ENCODE data around the gene ZDHHC15. TPM values are rescaled to one million over a fixed set of nuclear protein-coding genes. Genes with fewer than 3 reads are reported as not detected.
"Not testable (repeated sequence)": the region's sequence is repeated elsewhere in the genome, so short reads cannot be mapped to it uniquely, and the experiment has no call there.

The ZDHHC15 gene
- total RNA-seq, 2 donors from 2014 or later: 2.0 to 2.2 TPM

DNA sequence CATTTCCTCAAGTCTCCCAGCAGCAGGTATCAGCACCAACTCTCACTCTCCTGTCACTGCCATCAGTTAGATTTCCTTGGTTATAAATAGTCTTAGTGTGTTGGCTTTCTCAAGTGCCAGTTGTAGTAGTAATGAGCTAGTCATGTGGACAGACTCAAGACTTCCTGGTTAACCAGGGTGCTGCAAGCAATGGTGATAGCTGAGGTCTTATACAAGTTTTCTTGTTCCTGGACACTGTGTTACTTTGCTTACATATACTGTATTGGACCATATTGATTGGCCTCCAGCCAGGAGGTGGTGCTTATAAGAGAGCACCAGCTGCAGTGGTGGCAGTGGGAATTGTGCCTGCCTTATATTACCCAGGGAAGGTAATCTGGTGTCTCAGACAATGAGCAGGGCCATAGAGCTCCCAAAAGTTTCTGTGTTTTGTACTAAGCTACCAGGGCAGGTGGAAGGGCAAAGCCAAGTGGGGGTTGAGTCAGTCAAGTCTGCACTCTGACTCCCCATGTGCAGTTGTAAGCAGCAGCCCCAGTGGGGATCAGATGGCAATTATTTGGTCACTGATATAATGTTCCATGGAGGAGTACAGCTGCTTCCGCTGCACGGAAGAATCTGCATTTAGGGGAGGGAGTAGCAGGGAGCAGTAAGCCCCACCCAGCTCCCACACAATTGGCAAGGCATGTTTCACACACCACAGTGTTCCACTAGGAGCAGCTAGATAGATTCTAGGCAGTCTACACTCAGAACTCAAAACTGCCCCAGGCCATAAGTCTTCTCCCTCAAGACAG, 24.1 kb upstream of the ZDHHC15 start:
- H3K4me1 Mint-ChIP-seq: no peaks in the 10 kb centered on the region
- WGBS, 2 experiments (ENCODE audit: insufficient coverage in 1 of 2, insufficient read length in 1 of 2): 93% methylated on average over 2 of the region's 2 CpGs; no CpG with 5 or more reads in 1 of the 2 experiments
- no peak overlapping the region for H3K27ac Mint-ChIP-seq

DNA sequence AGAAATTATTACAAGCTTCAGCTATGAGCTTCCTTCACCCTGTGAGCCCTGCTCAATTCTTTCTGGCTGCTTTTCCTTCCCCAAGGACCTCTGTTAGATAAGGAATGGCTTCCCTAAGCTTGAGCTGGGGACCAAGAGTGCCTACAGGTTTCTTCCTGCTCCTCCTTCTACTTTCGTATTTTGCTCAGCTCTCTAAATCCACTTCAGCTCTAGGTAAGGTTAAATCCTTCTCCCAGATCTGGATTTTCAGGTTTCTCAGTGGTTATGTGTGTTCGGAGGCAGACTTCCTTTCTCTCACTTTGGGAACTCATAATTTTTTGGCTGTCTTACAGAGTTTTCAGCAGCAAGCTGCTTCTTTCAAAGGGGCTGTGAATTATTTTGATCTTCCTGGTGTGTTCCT, 21.9 kb upstream of the ZDHHC15 start:
- no peaks in the 10 kb centered on the region for H3K27me3 Mint-ChIP-seq (ENCODE audit: insufficient read depth)
- no peak overlapping the region for H3K4me3 Mint-ChIP-seq

More for the DNA sequence above, 24.1 kb upstream of the ZDHHC15 start:
- no peak for DNase-seq
- Histone ChIP-seq H3K4me1 (ENCODE audit: control insufficient read depth, insufficient read depth, low read length) (no peaks in the 10 kb centered on the region), H3K36me3 (ENCODE audit: control insufficient read depth, insufficient read depth, low read length) (no peaks in the 10 kb centered on the region), H3K4me3 (ENCODE audit: low read length) (no peak overlapping the region), H3K27ac (ENCODE audit: low read depth, low read length) (no peak overlapping the region), H3K27me3 (ENCODE audit: control insufficient read depth, insufficient read depth, low read length, poor library complexity, severe bottlenecking) (no peaks in the 10 kb centered on the region), H3K9ac (ENCODE audit: extremely low read depth, low read length, poor library complexity, severe bottlenecking) (no peak overlapping the region), H3K9me3 (ENCODE audit: control insufficient read depth, low read length) (no peaks in the 10 kb centered on the region)
- TF ChIP-seq, protein P1, sequence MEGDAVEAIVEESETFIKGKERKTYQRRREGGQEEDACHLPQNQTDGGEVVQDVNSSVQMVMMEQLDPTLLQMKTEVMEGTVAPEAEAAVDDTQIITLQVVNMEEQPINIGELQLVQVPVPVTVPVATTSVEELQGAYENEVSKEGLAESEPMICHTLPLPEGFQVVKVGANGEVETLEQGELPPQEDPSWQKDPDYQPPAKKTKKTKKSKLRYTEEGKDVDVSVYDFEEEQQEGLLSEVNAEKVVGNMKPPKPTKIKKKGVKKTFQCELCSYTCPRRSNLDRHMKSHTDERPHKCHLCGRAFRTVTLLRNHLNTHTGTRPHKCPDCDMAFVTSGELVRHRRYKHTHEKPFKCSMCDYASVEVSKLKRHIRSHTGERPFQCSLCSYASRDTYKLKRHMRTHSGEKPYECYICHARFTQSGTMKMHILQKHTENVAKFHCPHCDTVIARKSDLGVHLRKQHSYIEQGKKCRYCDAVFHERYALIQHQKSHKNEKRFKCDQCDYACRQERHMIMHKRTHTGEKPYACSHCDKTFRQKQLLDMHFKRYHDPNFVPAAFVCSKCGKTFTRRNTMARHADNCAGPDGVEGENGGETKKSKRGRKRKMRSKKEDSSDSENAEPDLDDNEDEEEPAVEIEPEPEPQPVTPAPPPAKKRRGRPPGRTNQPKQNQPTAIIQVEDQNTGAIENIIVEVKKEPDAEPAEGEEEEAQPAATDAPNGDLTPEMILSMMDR (conservative IDR thresholded peaks at IDR 0.05): no peak
- H3K4me3 Mint-ChIP-seq: no peak overlapping the region
- peaks cover 70% of the 10 kb centered on the region for H3K9me3 Mint-ChIP-seq
- no peaks in the 10 kb centered on the region for H3K27me3 Mint-ChIP-seq (ENCODE audit: insufficient read depth)
- no peaks in the 10 kb centered on the region for H3K36me3 Mint-ChIP-seq (ENCODE audit: low read depth)

DNA sequence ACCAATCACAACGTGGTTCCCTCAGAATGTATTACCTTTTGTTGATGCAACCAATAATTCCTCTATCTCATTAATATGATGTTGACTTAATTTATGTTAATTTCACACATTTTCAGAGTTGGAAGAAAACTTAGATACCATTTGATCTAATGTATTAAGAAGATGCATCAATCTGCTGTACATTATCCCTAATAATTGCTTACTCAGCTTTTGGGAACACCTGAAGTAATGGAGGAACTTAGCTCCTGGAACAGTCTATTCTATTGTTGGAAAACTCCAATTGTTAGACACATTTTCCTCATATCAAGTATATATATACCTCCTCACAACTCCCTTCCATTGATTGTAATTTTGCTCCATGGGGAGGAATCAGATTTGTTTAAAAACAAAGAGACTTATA, 38.9 kb downstream of the ZDHHC15 start:
- Mint-ChIP-seq H3K9me3 (peaks cover 58% of the 10 kb centered on the region), H3K27me3 (ENCODE audit: insufficient read depth) (no peaks in the 10 kb centered on the region), H3K27ac (no peak overlapping the region), H3K4me1 (no peaks in the 10 kb centered on the region), H3K36me3 (ENCODE audit: low read depth) (no peaks in the 10 kb centered on the region), H3K4me3 (no peak overlapping the region)
- no peak for DNase-seq
- Histone ChIP-seq H3K27me3 (ENCODE audit: control insufficient read depth, insufficient read depth, low read length, poor library complexity, severe bottlenecking) (no peaks in the 10 kb centered on the region), H3K36me3 (ENCODE audit: control insufficient read depth, insufficient read depth, low read length) (no peaks in the 10 kb centered on the region), H3K4me1 (ENCODE audit: control insufficient read depth, insufficient read depth, low read length) (no peaks in the 10 kb centered on the region), H3K27ac (ENCODE audit: low read depth, low read length) (no peak overlapping the region), H3K9ac (ENCODE audit: extremely low read depth, low read length, poor library complexity, severe bottlenecking) (no peak overlapping the region), H3K4me3 (ENCODE audit: low read length) (no peak overlapping the region), H3K9me3 (ENCODE audit: control insufficient read depth, low read length) (no peaks in the 10 kb centered on the region)
- no CpG with 5 or more reads among the region's 1 CpG for WGBS, 2 experiments (ENCODE audit: insufficient coverage in 1 of 2, insufficient read length in 1 of 2)
- TF ChIP-seq, protein P1 (conservative IDR thresholded peaks at IDR 0.05): no peak

More for the DNA sequence above, 21.9 kb upstream of the ZDHHC15 start:
- no peak overlapping the region for H3K27ac Mint-ChIP-seq
- H3K9me3 ChIP-seq (ENCODE audit: control insufficient read depth, low read length): no peaks in the 10 kb centered on the region
- no peaks in the 10 kb centered on the region for H3K27me3 ChIP-seq (ENCODE audit: control insufficient read depth, insufficient read depth, low read length, poor library complexity, severe bottlenecking)
- H3K4me1 ChIP-seq (ENCODE audit: control insufficient read depth, insufficient read depth, low read length): no peaks in the 10 kb centered on the region
- no peak for DNase-seq
- H3K36me3 Mint-ChIP-seq (ENCODE audit: low read depth): no peaks in the 10 kb centered on the region
- 93% methylated on average over 2 of the region's 2 CpGs; no CpG with 5 or more reads in 1 of the 2 experiments for WGBS, 2 experiments (ENCODE audit: insufficient coverage in 1 of 2, insufficient read length in 1 of 2)
- no peak overlapping the region for H3K9ac ChIP-seq (ENCODE audit: extremely low read depth, low read length, poor library complexity, severe bottlenecking)
- H3K27ac ChIP-seq (ENCODE audit: low read depth, low read length): no peak overlapping the region
- no peaks in the 10 kb centered on the region for H3K36me3 ChIP-seq (ENCODE audit: control insufficient read depth, insufficient read depth, low read length)
- no peaks in the 10 kb centered on the region for H3K4me1 Mint-ChIP-seq
- peaks cover 60% of the 10 kb centered on the region for H3K9me3 Mint-ChIP-seq
- TF ChIP-seq, protein P1 (conservative IDR thresholded peaks at IDR 0.05): no peak
- H3K4me3 ChIP-seq (ENCODE audit: low read length): no peak overlapping the region

DNA sequence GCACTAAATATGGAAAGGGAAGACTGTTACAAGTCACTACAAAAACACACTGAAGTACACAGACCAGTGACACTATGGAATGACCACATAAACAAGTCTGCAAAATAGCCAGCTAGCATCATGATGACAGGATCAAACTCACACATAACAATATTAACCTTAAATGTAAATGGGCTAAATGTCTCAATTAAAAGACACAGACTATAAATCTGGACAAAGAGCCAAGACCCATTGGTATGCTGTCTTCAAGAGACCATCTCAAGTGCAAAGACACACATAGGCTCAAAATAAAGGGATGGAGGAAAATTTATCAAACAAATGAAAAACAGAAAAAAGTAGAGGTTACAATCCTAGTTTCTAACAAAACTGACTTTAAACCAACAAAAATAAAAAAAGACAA, 61.1 kb downstream of the ZDHHC15 start:
- not testable (repeated sequence) for H3K4me3 Mint-ChIP-seq; H3K9me3 ChIP-seq (ENCODE audit: control insufficient read depth, low read length); H3K4me1 Mint-ChIP-seq; H3K27me3 Mint-ChIP-seq (ENCODE audit: insufficient read depth); H3K27ac Mint-ChIP-seq; H3K27me3 ChIP-seq (ENCODE audit: control insufficient read depth, insufficient read depth, low read length, poor library complexity, severe bottlenecking); H3K9ac ChIP-seq (ENCODE audit: extremely low read depth, low read length, poor library complexity, severe bottlenecking); H3K4me3 ChIP-seq (ENCODE audit: low read length); H3K36me3 ChIP-seq (ENCODE audit: control insufficient read depth, insufficient read depth, low read length); H3K36me3 Mint-ChIP-seq (ENCODE audit: low read depth); H3K27ac ChIP-seq (ENCODE audit: low read depth, low read length); H3K4me1 ChIP-seq (ENCODE audit: control insufficient read depth, insufficient read depth, low read length); DNase-seq
- peaks cover 63% of the 10 kb centered on the region for H3K9me3 Mint-ChIP-seq

All from endodermal cell (in vitro differentiated cells).